HUDEP-2 (cell line): ENCODE measurements around the gene KIF1A.

Experiments used
- DNase-seq, 76 experiments: peaks; one replicate each; lab custom pipeline; 2025; ENCODE audit not compliant: unreplicated experiment in 76 of 76; lab: John Stamatoyannopoulos, UW

KIF1A gene

GRCh38 chr2:240806459-240806858 lies 13.6 kb downstream of the KIF1A start:
- DNase-seq = no peak

- DNase-seq = no peak
These were observed 14.0 kb downstream of the KIF1A start for GRCh38 chr2:240806006-240806405.

DNA sequence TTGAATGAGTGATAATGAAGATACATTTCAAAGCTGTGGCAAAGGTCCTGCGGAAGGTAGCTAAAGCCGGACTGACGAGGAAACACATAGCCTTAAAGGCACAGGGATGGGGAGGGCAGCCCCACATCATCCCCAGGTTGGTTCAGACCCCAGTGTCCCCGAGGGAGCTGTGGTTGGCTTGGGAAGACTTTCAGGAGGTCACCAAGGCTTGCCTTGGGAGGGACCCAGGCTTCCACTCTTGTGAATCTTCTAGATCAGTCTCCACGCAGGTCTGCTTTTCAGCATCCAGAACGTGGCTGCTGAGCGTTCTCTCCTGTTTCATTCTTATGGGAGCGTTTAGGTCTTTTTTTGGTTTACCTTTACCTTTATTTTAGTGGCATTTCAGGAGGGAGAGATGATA lies 16.8 kb downstream of the KIF1A start:
- DNase-seq = no peak

- DNase-seq = no peak
These were observed 20.8 kb downstream of the KIF1A start for GRCh38 chr2:240799033-240799820.

- no peak for DNase-seq
These were observed 21.6 kb downstream of the KIF1A start for GRCh38 chr2:240798327-240798905.

DNA sequence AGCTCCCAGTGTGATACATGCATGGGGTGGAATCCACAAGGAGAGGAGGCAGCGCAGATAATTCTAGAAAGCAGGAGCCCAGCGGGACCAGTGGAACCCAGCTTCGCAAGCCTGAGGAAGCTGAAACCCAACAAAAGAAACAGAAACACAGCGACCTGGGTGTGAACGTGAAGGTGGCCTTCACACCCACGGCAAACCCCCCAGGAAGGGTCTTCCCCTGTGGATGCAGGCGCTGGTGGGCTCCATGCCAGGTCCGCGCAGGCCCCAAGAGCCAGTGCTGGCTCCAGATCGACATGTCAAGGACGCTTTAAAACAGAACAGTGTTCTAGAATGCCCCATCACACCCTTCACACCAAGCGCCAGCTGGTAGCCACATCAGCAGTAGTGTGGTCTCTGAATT lies 22.1 kb downstream of the KIF1A start:
- DNase-seq = no peak

DNA sequence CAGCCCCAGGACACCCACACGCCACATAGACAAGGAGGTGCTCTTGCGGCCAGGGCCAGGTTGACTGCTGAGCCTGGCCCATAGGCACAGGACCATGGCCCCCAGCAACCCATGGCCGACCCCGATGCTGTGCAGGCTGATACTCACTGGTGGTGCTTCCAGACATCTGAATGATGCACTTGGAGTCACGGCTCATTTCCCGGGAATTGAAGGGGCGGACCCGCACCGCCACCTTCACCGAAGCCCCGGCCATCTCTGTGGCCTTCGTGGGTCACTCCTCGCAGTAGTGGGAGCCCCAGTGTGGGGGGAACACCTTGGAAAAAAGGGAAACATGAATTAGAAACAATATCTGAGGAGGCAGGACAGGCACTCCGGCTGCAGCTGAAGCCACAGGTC lies 22.5 kb downstream of the KIF1A start:
- no peak for DNase-seq

DNA sequence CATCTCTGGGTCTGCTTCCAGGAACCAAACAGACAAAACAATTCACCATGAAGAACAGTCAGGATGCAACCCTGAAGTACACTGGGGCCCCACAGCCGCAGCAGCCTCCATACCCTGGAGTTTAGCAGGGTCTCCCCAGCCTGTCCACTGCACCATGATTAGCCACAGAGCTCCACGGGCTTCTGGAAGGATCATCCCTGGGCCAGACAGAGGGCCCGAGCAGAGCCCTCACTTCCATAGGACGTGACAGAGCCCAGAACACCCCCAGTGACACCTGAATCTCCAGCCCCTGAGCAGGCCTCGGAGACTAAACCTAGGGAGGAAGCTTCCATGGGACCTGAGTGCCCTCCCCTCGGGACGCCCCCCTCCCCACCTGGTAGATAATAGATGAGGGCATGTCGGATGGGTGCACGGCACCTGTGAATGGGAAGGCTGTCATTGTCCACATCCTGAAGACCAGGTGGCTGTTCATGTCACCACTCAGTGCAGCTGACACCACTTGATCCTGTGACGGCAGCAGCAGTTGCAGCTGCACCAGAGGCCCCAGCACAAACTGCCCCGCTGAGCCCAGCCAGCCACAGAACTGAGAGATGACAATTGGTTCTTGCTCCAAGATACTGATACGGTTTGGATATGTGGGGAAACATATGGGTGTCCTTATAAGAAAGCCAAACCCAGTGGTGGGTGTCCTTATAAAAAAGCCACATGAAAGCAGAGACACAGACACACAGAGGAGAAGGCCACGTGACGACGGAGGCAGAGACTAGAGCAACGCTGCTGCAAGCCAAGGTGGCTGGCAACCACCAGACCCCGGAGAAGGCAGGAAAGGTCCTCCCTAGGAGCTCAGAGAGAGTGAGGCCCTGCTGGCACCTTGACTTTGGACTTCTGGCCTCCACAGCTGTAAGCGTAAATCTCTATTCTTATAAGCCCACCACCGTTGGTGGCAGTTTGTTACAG lies 23.2 kb downstream of the KIF1A start:
- DNase-seq = no peak

DNA sequence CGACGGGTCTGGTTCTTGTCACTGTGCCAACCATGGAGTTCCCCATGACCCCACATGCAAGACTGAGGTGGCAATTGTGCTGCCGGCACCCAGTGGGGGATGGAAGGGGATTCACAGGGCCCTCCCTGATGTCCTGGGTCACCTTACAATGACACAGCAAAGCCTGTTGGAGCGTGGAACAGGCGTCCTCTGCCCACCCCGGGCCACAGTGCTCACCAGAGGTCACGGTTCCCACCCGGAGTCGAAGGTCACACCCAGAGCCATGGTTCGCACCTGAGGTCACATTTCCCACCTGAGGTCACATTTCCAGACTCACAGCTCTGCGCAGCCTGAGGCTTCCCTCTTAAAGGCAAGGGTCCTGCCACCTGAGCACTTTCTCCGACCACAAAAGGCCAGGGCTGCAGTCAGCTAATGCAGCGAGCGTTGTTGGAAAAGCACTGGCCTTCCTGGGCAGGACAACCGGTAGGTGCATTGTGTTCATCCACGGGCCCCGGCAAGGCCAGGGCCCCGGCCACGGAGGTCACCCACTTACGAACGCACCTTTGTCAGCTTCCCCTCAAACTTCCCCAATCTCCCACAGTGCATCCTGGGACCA lies 24.0 kb downstream of the KIF1A start:
- no peak for DNase-seq

- no peak for DNase-seq
These were observed 24.6 kb downstream of the KIF1A start for GRCh38 chr2:240795454-240795853.

DNA sequence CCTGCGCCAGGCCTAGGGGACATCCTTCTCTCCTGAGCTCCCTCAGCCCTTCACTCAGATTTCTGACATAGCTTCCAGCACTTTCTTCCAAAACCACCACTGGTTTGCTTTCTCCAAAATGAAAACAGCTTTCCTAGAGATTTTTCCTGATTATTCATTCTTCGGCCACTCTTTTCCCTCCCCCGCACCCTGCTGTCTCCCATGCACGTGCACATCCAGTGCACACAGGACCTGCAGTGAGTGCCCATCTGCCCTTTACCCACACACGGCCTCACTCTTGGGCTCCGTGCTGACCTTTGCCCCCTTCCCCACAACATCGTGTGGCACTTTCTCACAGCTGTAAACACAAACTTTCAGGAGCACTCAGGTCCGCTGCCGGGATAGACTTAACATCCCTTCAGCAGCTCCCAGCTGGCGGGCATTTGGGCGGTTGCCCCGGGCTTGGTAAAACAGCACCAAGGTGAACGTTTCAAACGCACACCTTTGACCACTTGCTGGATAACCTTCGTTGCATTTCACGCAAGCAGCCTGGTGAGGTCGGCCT lies 25.8 kb downstream of the KIF1A start:
- DNase-seq = no peak

GRCh38 chr2:240793313-240794177 lies 26.5 kb downstream of the KIF1A start:
- DNase-seq = no peak

DNA sequence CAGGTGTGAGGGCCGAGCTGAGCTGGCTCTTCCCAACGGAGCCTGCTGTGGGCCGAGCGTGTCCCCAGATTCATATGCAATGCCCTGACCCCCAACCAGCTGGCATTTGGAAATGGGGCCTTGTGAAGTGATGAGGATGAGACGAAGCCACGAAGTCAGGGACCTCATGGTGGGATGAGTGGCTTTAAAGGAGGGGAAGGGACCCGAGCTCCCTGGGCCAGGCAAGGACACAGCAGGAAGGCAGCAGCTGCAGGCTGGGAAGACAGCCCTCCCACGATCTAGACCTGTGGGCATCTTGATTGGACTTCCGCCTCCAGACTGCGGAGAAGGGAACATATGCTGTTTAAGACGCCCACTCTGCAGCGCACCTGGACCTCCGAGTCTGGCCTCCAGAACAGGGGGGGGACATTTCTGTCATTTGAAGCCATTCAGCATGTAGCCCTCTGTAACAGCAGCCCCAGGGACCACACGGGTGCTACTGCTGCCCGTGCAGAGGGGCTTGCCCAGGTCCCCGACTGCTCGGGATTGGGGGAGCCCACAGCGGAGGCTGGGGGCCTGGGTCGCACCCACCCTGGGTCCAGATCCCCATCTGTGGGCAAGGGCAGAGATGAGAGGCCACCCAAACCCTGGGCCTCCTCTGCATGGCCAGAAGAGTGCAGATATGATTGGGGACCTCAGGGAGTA lies 27.2 kb downstream of the KIF1A start:
- no peak for DNase-seq

- no peak for DNase-seq
These were observed 28.0 kb downstream of the KIF1A start for GRCh38 chr2:240791821-240792628.

- no peak for DNase-seq
These were observed 28.7 kb downstream of the KIF1A start for GRCh38 chr2:240791221-240791800.

DNA sequence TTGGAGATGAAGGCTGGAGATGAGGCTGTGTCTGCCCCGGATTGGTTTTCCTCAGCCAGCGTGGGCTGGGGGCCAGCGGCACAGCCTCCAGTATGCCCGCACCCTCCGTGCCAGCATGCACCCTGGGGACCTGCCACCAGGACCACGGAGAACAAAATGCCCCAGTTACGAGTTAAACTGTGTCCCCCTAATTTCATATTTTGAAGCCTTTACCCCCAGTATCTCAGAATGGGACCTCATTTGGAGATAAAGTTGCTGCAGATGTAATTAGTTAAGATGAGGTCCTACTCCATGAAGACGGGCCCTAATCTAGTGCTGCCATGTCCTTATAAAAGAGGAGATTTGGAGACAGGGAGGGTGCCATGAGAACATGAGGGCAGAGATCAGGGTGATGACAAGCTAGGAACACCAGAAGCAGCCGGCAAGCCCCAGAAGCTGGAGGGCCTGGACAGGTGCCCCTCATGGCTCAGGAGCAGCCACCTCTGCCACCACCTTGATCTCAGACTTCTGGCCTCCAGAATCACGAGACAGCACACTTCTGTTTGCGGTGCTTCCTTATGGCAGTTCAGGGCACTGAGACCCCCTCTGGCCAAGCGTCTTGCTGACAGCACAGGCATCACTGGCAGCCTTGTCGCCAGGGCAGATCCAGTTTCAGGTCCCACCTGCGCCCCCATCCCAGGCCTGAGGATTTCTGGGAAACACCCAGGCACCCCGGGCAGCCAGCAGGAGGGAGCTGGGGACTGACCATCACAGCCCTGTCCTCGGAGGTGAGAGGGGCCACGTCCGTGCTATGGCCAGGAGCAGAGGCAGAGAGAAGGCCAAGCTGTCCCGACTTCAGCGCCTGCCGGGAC lies 29.4 kb downstream of the KIF1A start:
- no peak for DNase-seq
